ENCODE measurements around the gene ERC2.

DNA sequence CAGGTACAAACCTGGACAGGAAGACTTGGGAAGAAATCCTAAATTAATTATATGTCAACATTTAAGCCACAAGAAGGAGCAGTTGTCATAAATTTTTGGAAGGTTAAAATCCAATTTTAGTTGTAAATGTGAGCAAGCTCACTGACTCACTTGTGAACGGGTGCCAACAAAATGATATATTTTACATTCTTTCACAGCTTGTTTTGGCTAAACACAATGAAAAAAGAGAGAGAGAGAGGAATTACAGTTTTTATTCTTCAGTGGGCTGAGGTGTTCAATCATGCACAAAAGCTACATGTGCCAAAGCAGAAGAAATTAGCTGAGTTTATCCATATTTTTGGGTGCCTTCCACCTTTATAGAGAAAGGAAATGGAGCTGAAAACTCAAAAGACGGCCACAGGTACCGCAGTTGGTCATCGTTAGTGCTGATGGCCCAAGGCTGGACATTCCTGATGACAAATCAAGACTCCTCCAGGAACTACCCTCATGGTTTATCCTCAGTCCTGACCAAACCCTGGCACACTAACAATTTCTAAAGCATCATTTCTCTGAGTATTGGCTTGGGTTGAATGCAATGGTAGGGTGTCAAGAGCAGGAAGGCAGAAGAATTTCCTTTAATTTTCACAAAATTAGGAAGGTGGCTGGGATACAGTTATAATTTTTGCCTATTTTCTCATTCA lies 943.6 kb downstream of the ERC2 start:
- no peak for TF ChIP-seq EZH2 (IDR thresholded peaks at IDR 0.05; ENCODE audit: borderline replicate concordance, low read length)
- TF ChIP-seq, protein P1, sequence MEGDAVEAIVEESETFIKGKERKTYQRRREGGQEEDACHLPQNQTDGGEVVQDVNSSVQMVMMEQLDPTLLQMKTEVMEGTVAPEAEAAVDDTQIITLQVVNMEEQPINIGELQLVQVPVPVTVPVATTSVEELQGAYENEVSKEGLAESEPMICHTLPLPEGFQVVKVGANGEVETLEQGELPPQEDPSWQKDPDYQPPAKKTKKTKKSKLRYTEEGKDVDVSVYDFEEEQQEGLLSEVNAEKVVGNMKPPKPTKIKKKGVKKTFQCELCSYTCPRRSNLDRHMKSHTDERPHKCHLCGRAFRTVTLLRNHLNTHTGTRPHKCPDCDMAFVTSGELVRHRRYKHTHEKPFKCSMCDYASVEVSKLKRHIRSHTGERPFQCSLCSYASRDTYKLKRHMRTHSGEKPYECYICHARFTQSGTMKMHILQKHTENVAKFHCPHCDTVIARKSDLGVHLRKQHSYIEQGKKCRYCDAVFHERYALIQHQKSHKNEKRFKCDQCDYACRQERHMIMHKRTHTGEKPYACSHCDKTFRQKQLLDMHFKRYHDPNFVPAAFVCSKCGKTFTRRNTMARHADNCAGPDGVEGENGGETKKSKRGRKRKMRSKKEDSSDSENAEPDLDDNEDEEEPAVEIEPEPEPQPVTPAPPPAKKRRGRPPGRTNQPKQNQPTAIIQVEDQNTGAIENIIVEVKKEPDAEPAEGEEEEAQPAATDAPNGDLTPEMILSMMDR (conservative IDR thresholded peaks at IDR 0.05 in 1 of 2, IDR thresholded peaks at IDR 0.05 in 1 of 2; ENCODE audit: extremely low read depth in 1 of 2, insufficient read depth in 1 of 2, low read depth in 1 of 2, low read length in 2 of 2), result no peak

Measured in mammary epithelial cell (primary cell).